ENCODE measurements around the gene CETP. TPM values are rescaled to one million over a fixed set of nuclear protein-coding genes. Genes with fewer than 3 reads are reported as not detected.

The CETP gene
- total RNA-seq, 4 donors from 2014 or later, result 0.40 to 4.0 (median 1.7) TPM

- TF ChIP-seq CTCF (IDR thresholded peaks at IDR 0.05) (no peak), POLR2A (IDR thresholded peaks at IDR 0.05) (no peak)
- Histone ChIP-seq H3K27ac (no peak overlapping the region), H3K36me3 (no peaks in the 10 kb centered on the region), H3K4me1 (peaks cover 0 to 19% of the 10 kb centered on the region in 2 donors), H3K27me3 (no peaks in the 10 kb centered on the region), H3K4me3 (replicated peaks in 1 of 3) (no peak overlapping the region), H3K9me3 (no peaks in the 10 kb centered on the region)
- WGBS, 2 donors, result 81 to 96% methylated on average over 2 of the region's 2 CpGs
- intact Hi-C loops (cut with DNase I), result no loop called here
- no peak for DNase-seq
These were observed 20.9 kb downstream of the CETP start for GRCh38 chr16:56982695-56983094.

DNA sequence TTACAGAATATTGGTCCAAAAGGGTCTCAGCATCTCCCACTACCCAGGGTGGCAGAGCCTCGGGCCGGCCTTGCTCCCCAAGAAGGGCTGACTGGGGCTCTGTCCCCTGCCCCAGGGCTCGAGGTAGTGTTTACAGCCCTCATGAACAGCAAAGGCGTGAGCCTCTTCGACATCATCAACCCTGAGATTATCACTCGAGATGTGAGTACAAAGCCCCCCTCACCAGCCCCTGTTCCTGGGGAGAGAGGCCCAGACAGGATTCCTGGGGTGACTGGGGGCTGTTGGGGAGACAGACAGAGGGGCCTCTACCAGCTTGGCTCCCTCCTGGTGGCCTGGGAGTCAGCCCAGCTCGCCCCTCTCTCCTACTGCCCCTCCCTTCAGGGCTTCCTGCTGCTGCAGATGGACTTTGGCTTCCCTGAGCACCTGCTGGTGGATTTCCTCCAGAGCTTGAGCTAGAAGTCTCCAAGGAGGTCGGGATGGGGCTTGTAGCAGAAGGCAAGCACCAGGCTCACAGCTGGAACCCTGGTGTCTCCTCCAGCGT is 21.5 kb downstream of the CETP start:
- intact Hi-C loops (cut with DNase I), result no loop called here
- Histone ChIP-seq H3K4me1 (peaks cover 0 to 19% of the 10 kb centered on the region in 2 donors), H3K4me3 (replicated peaks in 1 of 3) (no peak overlapping the region), H3K9me3 (no peaks in the 10 kb centered on the region), H3K27ac (no peak overlapping the region), H3K27me3 (no peaks in the 10 kb centered on the region), H3K36me3 (no peaks in the 10 kb centered on the region)
- TF ChIP-seq CTCF (IDR thresholded peaks at IDR 0.05) (no peak), POLR2A (IDR thresholded peaks at IDR 0.05) (no peak)
- DNase-seq, result no peak
- 59 to 77% methylated on average over 3 to 9 of the region's 9 CpGs for WGBS, 2 donors

DNA sequence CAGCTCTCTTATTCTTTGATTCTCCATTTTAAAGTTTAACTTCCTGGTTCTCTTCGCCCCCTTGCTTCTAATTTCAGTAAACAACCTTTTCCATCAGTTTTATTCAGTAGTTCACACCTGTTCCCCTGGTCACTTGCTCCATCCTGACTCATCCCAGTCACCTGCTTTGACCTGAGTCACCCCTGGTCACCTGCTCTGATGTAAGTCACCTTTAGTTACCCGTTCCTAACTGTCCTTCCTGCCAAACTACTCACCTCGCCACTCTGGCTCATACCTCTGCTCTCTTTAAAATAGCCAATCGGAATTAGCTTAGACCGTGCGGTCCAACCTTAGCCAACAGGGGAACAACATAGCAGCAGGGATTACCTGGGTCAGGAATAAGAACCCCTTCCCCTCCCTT is 22.9 kb downstream of the CETP start:
- TF ChIP-seq CTCF (IDR thresholded peaks at IDR 0.05) (no peak), POLR2A (IDR thresholded peaks at IDR 0.05) (no peak)
- Histone ChIP-seq H3K9me3 (no peaks in the 10 kb centered on the region), H3K4me3 (replicated peaks in 1 of 3) (no peak overlapping the region), H3K27ac (peak overlapping the region in 1 of 3 donors; percentile 46), H3K4me1 (peaks cover 0 to 27% of the 10 kb centered on the region in 2 donors), H3K36me3 (no peaks in the 10 kb centered on the region), H3K27me3 (no peaks in the 10 kb centered on the region)
- no peak for DNase-seq
- WGBS, 2 donors, result 87 to 91% methylated on average over 6 of the region's 6 CpGs
- intact Hi-C loops (cut with DNase I), result no loop called here

GRCh38 chr16:56985288-56985961 is 23.7 kb downstream of the CETP start:
- peaks cover 0 to 27% of the 10 kb centered on the region in 2 donors for H3K4me1 ChIP-seq
- H3K27ac ChIP-seq, result peak overlapping the region in 2 of 3 donors; percentile 46 to 63
- no peaks in the 10 kb centered on the region for H3K36me3 ChIP-seq
- DNase-seq, result peak; percentile 30 to 32
- 74 to 78% methylated on average over 4 to 7 of the region's 7 CpGs for WGBS, 2 donors
- H3K9me3 ChIP-seq, result no peaks in the 10 kb centered on the region
- no peak overlapping the region for H3K4me3 ChIP-seq (replicated peaks in 1 of 3)
- TF ChIP-seq CTCF (IDR thresholded peaks at IDR 0.05) (no peak), POLR2A (IDR thresholded peaks at IDR 0.05) (no peak)
- no peaks in the 10 kb centered on the region for H3K27me3 ChIP-seq
- intact Hi-C loops (cut with DNase I), result no loop called here

DNA sequence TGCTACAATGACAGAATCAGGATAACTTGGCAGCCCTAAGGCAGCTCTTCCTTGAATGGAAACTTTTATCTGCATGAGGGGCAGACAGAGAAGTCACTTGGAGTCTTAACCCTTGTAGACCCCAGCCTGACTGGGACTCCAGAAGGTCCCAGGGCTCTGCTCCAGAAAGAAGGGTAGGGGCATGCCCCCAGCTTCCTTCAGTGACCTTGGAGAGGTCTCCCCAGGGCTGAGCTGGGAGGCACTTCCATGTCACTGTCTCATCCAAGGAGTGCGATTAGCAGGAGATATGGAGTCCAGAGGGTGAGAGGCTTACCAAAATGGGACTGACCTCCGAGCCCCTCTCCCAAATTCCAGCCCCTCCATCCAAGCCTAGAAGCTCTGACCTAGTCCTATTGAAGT is 24.2 kb downstream of the CETP start:
- peak overlapping the region in 2 of 3 donors; percentile 46 to 63 for H3K27ac ChIP-seq
- H3K4me3 ChIP-seq (replicated peaks in 1 of 3), result no peak overlapping the region
- 80 to 100% methylated on average over 1 to 2 of the region's 2 CpGs for whole genome bisulfite sequencing, 2 donors
- H3K36me3 ChIP-seq, result no peaks in the 10 kb centered on the region
- DNase-seq, result no peak
- no peaks in the 10 kb centered on the region for H3K27me3 ChIP-seq
- H3K4me1 ChIP-seq, result peaks cover 0 to 27% of the 10 kb centered on the region in 2 donors
- no peak for TF ChIP-seq CTCF (IDR thresholded peaks at IDR 0.05)
- TF ChIP-seq POLR2A (IDR thresholded peaks at IDR 0.05), result no peak
- intact Hi-C loops (cut with DNase I), result no loop called here
- no peaks in the 10 kb centered on the region for H3K9me3 ChIP-seq

Data from thyroid gland (tissue), 4 donors.